Transverse colon (tissue), 4 donors: ENCODE results near the gene PRKCD. TPM values are rescaled to one million over a fixed set of nuclear protein-coding genes. Genes with fewer than 3 reads are reported as not detected.
A peak's percentile ranks its signal among the peaks of the same experiment; 100 is the strongest.

Experiments
- DNase-seq: peaks from one replicate; pipeline ENCODE4 v3.0.0-alpha.2; 2019
- H3K27ac ChIP-seq, 4 donors: fragments of 200-600 bp; sonication (generic); 2 replicates each; pipeline ENCODE4 v1.5.1; 2016 to 2018; ENCODE audit warnings: inconsistent platforms in 4 of 4
- H3K27me3 ChIP-seq: fragments of 200-600 bp; sonication (generic); 2 replicates; pipeline ENCODE4 v1.5.1; 2017; ENCODE audit warnings: inconsistent platforms
- H3K36me3 ChIP-seq, 4 donors: fragments of 200-600 bp; sonication (generic); 2 replicates each; pipeline ENCODE4 v1.5.1; 2017 to 2019; ENCODE audit warnings: inconsistent platforms in 4 of 4
- H3K4me1 ChIP-seq, 4 donors: fragments of 200-600 bp; sonication (generic); 2 replicates each; pipeline ENCODE4 v1.5.1; 2017 to 2020; ENCODE audit warnings: inconsistent platforms in 4 of 4
- H3K4me3 ChIP-seq, 4 donors: fragments of 200-600 bp; sonication (generic); 1 replicate in 1 of 4; 2 replicates in 3 of 4; pipeline versions ENCODE4 v1.5.1 to v1.6.1; 2017 to 2019; ENCODE audit warnings: inconsistent platforms in 4 of 4
- H3K9me3 ChIP-seq, 2 donors: fragments of 200-600 bp; sonication (generic); 2 replicates each; pipeline ENCODE4 v1.5.1; 2017 to 2019; ENCODE audit warnings: inconsistent platforms in 2 of 2
- EP300 ChIP-seq: sonication (generic); formaldehyde crosslinking; IDR thresholded peaks from one replicate; pipeline ENCODE4 v1.6.1; 2017; ENCODE audit warnings: antibody characterized with exemption, low read depth
- POLR2A ChIP-seq: fragments of 450-650 bp; IDR thresholded peaks from one replicate; pipeline ENCODE4 v1.6.1; 2016; ENCODE audit warnings: antibody characterized with exemption, mild to moderate bottlenecking, moderate library complexity
- POLR2AphosphoS5 ChIP-seq, 3 donors: sonication (generic); formaldehyde crosslinking; IDR thresholded peaks; one replicate each; pipeline ENCODE4 v1.6.1; 2016; ENCODE audit warnings: antibody characterized with exemption in 3 of 3
- WGBS, 2 donors: methylation state at CpG; one replicate each; pipeline ENCODE4 v1.1.5; 2018; ENCODE audit warnings: low coverage in 1 of 2; 5-methylcytosine and 5-hydroxymethylcytosine counted together
- in situ Hi-C, 4 donors: fragments of 200-750 bp; cut with MboI; loops; one replicate each; pipeline versions ENCODE4 v1.15.0 to v1.15.1; 2017; ENCODE audit warnings: low sequenced_read_pairs in 3 of 4, low pct_ligation_motif_present in 1 of 4, low pct_unique_long_range_greater_than_20kb in 1 of 4
- intact Hi-C: fragments of 100-400 bp; cut with DNase I; formaldehyde crosslinking; loops from one replicate; pipeline ENCODE4 v1.15.1; 2023; ENCODE audit warnings: low total_unique reads
- total RNA-seq, 4 donors: library from RNA; depleted of rRNA; stranded (reverse); fragments of >200 nt; gene quantifications; one replicate each; pipeline ENCODE4 v1.1.0, GENCODE V29; 2016
- TF ChIP-seq, protein P1 (sequence below), 5 experiments: fragments of 200-600 bp in 3 of 5; fragments of 450-650 bp in 2 of 5; sonication (generic) in 3 of 5; IDR thresholded peaks; 1 replicate in 2 of 5; 2 replicates in 3 of 5; pipeline ENCODE4 v1.5.1; 2016 to 2017; ENCODE audit warnings: antibody characterized with exemption in 5 of 5, inconsistent platforms in 3 of 5, mild to moderate bottlenecking in 2 of 5, moderate library complexity in 1 of 5

Gene PRKCD
- total RNA-seq, 4 donors from 2014 or later: 43.8 to 78.9 (median 55.9) TPM

DNA sequence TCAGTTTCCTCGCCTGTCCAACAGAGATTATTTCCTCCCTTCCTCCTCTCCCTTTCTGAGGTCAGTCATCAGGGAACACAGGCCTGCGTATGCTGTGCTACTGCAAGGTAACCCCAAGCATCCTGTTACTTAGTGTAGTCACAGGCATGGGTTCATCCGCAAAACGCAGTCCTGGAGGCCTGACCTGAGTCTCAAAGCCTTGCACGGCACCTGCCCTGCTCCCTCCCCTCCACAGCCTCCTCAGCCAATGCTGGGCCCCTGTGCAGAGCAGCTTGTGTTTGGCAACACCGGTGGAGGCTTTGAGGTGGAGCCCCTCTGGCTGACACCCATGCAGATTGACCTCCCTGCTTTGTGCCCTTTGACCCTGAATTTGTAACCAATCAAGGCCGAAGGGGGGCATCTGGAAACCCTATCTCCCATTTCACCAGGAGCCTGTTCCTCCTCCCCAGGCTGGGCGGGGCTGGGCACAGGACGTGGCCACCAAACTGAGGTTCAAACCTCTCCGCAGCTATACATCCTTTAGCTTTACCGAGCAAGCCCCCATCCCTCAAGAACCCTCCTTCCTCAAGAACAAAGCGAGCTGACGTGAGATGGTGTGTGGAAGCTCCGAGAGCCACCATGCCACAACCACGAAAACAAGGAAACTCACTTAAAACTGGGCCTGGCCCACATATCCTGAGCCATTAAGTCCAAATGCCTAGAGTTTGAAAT lies 73.3 kb downstream of the PRKCD start:
- no peaks in the 10 kb centered on the region for H3K9me3 ChIP-seq
- no peaks in the 10 kb centered on the region for H3K27me3 ChIP-seq
- in situ Hi-C loops (no loop called here), intact Hi-C loops (no loop called here)
- peaks cover 12 to 34% (median 31%) of the 10 kb centered on the region in 4 donors for H3K4me1 ChIP-seq
- DNase-seq: no peak
- H3K36me3 ChIP-seq: peaks cover 0 to 49% (median 18%) of the 10 kb centered on the region in 4 donors
- 88% methylated on average over 15 of the region's 15 CpGs; no CpG with 5 or more reads in 1 of the 2 donors for WGBS, 2 donors
- no peak overlapping the region for H3K27ac ChIP-seq
- no peak for TF ChIP-seq POLR2A
- no peak for TF ChIP-seq POLR2AphosphoS5 (IDR thresholded peaks at IDR 0.05)
- TF ChIP-seq EP300: no peak
- TF ChIP-seq, protein P1, sequence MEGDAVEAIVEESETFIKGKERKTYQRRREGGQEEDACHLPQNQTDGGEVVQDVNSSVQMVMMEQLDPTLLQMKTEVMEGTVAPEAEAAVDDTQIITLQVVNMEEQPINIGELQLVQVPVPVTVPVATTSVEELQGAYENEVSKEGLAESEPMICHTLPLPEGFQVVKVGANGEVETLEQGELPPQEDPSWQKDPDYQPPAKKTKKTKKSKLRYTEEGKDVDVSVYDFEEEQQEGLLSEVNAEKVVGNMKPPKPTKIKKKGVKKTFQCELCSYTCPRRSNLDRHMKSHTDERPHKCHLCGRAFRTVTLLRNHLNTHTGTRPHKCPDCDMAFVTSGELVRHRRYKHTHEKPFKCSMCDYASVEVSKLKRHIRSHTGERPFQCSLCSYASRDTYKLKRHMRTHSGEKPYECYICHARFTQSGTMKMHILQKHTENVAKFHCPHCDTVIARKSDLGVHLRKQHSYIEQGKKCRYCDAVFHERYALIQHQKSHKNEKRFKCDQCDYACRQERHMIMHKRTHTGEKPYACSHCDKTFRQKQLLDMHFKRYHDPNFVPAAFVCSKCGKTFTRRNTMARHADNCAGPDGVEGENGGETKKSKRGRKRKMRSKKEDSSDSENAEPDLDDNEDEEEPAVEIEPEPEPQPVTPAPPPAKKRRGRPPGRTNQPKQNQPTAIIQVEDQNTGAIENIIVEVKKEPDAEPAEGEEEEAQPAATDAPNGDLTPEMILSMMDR (IDR thresholded peaks at IDR 0.05): no peak
- no peak overlapping the region for H3K4me3 ChIP-seq

DNA sequence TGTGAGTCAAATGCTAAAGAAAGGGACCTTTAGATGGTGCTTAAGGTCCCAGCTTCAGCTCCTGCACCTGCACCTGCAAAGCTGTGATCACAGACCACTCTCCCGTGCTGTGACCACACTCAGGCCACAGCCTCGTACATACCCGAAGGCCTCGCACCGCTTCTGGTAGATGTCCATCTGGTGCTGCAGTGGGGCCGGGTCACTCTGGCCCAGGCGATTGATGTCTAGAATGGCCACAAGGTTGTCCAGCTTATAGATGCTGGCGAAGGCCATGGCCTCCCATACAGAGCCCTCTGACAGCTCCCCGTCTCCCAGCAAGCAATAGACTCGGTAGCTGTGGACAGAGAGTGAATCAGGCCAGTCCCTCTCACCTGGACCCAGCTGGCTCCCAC lies 73.8 kb downstream of the PRKCD start:
- 92% methylated on average over 10 of the region's 10 CpGs; no CpG with 5 or more reads in 1 of the 2 donors for WGBS, 2 donors
- no peak overlapping the region for H3K27ac ChIP-seq
- in situ Hi-C loops: no loop called here
- H3K9me3 ChIP-seq: no peaks in the 10 kb centered on the region
- H3K27me3 ChIP-seq: no peaks in the 10 kb centered on the region
- peaks cover 12 to 37% (median 32%) of the 10 kb centered on the region in 4 donors for H3K4me1 ChIP-seq
- H3K4me3 ChIP-seq: no peak overlapping the region
- intact Hi-C loops: no loop called here
- peaks cover 0 to 49% (median 18%) of the 10 kb centered on the region in 4 donors for H3K36me3 ChIP-seq
- TF ChIP-seq POLR2AphosphoS5 (IDR thresholded peaks at IDR 0.05) (no peak), POLR2A (no peak), EP300 (no peak)
- TF ChIP-seq, protein P1 (IDR thresholded peaks at IDR 0.05): no peak
- DNase-seq: no peak

DNA sequence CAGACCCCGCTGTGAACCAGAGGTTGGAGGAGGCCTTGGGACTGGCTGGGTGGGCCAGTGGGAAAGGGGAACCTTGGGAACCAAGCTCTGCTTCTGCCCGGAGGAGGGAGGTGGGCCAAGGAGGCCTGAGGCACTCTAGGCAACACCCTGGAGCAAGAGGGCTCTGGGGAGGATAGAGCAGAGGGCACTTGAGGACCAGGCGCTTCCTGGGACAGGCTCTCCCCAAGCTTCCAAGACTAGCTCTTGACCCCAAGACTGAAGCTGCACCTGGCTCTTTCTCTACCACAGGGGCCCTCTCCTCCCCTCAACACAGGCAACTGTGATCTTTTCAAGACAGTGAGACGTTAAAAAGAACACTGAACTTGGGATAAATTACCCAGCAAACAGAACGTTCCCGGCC lies 74.5 kb downstream of the PRKCD start:
- 75 to 100% methylated on average over 1 to 6 of the region's 6 CpGs for WGBS, 2 donors
- Histone ChIP-seq H3K27me3 (no peaks in the 10 kb centered on the region), H3K4me3 (no peak overlapping the region), H3K27ac (peak overlapping the region in 3 of 4 donors; percentile 48 to 88 (median 81)), H3K9me3 (no peaks in the 10 kb centered on the region), H3K36me3 (peaks cover 0 to 49% (median 18%) of the 10 kb centered on the region in 4 donors), H3K4me1 (peaks cover 12 to 37% (median 32%) of the 10 kb centered on the region in 4 donors)
- intact Hi-C loops (no loop called here), in situ Hi-C loops (no loop called here)
- TF ChIP-seq POLR2A: no peak
- no peak for TF ChIP-seq EP300
- no peak for TF ChIP-seq POLR2AphosphoS5 (IDR thresholded peaks at IDR 0.05)
- TF ChIP-seq, protein P1 (IDR thresholded peaks at IDR 0.05): no peak
- DNase-seq: no peak

DNA sequence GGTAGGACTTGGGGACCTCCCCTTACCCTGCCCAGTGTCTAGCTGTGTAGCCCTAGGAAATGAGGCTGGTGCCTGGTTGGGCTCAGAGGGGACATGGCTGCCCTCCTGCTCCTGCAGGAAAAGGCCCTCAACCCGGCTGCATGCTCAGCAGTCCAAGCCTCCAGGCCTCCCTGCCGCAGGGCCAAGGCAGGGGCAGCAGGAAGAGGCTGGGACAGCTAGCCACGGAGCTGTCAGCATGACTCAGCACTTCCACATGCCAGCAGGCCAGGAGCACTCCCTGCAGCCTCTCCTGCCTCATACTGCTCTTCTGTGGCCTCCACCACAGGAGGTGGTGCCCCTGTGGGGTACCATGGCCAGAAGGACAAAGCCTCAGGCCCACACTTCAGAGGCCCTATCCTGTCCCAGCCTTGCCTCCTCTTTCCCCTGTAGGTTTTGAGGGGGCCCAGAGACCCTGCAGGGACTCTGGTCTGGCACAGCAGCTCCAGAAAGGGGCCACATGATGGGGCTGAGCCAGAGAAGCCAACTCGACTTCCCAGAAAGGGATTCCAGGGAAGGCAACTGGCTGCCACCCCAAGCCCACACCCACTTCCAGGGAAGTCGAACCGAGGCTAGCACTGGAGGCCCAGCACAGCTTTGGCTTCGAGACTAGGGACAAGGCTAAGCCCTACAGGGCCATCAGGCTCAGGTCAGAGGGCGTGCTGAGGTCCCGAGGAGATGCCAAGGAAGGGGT lies 75.3 kb downstream of the PRKCD start:
- 58% methylated on average over 9 of the region's 9 CpGs; no CpG with 5 or more reads in 1 of the 2 donors for WGBS, 2 donors
- Histone ChIP-seq H3K4me1 (peaks cover 12 to 37% (median 32%) of the 10 kb centered on the region in 4 donors), H3K27me3 (no peaks in the 10 kb centered on the region), H3K27ac (peak overlapping the region; percentile 27 to 88 (median 64)), H3K4me3 (no peak overlapping the region), H3K36me3 (peaks cover 0 to 46% (median 18%) of the 10 kb centered on the region in 4 donors), H3K9me3 (no peaks in the 10 kb centered on the region)
- peak in 1 of 3 donors; percentile 15 for TF ChIP-seq POLR2AphosphoS5 (IDR thresholded peaks at IDR 0.05)
- TF ChIP-seq, protein P1 (IDR thresholded peaks at IDR 0.05): no peak
- peak; percentile 79 for DNase-seq
- intact Hi-C loops (no loop called here), in situ Hi-C loops (no loop called here)
